GM12878 (cell line): ENCODE data around the gene TDP2.

ENCODE experiments used
- CBX3 ChIP-seq: fragments of 200-600 bp; sonication (generic); IDR thresholded peaks from 2 replicates; pipeline ENCODE4 v1.6.1; 2016; ENCODE audit warnings: low read depth, borderline replicate concordance
- MXI1 ChIP-seq: fragments of 150-350 bp; IDR thresholded peaks from 2 replicates; pipeline ENCODE4 v1.6.1; 2011; ENCODE audit warnings: low read depth, mild to moderate bottlenecking, inconsistent platforms, low read length, improper control_type of control experiment
- POLR2A ChIP-seq: IDR thresholded peaks from 2 replicates; pipeline ENCODE4 v1.6.1; 2011; ENCODE audit warnings: low read depth, mild to moderate bottlenecking, low read length
- USF2 ChIP-seq: IDR thresholded peaks from 2 replicates; pipeline ENCODE4 v1.6.1; 2011; ENCODE audit warnings: low read depth, low read length, improper control_type of control experiment, borderline replicate concordance
- TF ChIP-seq, protein P1 (sequence below), 3 experiments: IDR thresholded peaks in 2 of 3; conservative IDR thresholded peaks in 1 of 3; 2 replicates each; pipeline ENCODE4 v1.5.1; 2011; ENCODE audit warnings: low read depth in 3 of 3, low read length in 3 of 3, mild to moderate bottlenecking in 3 of 3, control low read depth in 2 of 3, moderate library complexity in 2 of 3, inconsistent platforms in 1 of 3, mixed read lengths in 1 of 3; ENCODE audit not compliant: control insufficient read depth in 2 of 3, insufficient read depth in 1 of 3; ENCODE audit errors: extremely low read depth in 1 of 3

DNA sequence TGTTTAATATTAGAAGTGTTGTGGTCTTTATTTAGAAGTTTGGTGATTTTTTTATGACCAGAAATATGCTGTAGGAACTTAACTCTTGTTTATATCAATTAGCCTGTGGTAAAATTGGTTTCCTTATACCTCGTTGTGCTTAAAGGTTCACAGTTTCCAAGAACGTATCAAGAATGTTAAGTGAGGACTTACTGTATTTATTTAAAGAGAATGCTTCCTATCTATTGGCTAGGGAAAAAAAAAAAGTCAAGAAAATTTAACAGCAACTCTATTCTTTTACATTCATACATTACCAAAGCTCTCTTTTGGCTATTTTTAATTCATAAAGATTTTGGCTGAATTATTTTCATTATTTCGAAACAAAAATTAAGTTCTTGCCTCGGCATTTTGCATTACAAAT lies 22.3 kb downstream of the TDP2 start:
- TF ChIP-seq MXI1 (no peak), POLR2A (no peak), CBX3 (no peak), USF2 (no peak)
- TF ChIP-seq, protein P1, sequence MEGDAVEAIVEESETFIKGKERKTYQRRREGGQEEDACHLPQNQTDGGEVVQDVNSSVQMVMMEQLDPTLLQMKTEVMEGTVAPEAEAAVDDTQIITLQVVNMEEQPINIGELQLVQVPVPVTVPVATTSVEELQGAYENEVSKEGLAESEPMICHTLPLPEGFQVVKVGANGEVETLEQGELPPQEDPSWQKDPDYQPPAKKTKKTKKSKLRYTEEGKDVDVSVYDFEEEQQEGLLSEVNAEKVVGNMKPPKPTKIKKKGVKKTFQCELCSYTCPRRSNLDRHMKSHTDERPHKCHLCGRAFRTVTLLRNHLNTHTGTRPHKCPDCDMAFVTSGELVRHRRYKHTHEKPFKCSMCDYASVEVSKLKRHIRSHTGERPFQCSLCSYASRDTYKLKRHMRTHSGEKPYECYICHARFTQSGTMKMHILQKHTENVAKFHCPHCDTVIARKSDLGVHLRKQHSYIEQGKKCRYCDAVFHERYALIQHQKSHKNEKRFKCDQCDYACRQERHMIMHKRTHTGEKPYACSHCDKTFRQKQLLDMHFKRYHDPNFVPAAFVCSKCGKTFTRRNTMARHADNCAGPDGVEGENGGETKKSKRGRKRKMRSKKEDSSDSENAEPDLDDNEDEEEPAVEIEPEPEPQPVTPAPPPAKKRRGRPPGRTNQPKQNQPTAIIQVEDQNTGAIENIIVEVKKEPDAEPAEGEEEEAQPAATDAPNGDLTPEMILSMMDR (IDR thresholded peaks at IDR 0.05 in 2 of 3, conservative IDR thresholded peaks at IDR 0.05 in 1 of 3; ENCODE audit: control insufficient read depth in 2 of 3, extremely low read depth in 1 of 3, insufficient read depth in 1 of 3, low read depth in 3 of 3, low read length in 3 of 3) = no peak
